SK-N-DZ (cell line): ENCODE results near the gene CCNK.

Experiments
- DNase-seq: peaks from one replicate; pipeline ENCODE4 v3.0.0-alpha.2; 2015; ENCODE audit warnings: low spot score

CCNK gene

DNA sequence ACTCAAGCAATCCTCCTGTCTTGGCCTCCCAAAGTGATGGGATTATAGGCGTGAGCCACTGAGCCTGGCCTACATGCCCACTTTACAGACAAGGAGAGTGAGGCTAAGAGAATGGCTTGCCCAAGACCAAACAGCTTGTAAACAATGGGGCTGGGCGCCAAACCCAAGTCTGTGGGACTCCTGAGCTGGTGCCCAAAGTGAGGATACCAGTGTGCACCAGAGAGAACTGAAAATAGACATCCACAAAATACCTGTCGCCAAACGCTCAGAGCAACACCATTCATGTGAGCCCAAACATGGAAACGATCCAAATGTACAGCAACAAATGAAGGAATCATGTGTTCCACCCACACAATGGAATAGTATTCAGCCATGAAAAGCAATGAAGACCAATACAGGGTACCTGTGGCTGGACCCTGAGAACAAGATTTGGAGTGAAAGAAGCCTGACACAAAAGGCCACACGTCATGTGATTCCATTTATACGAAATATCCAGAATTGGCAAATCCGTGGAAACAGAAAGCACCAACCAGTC lies 38.2 kb downstream of the CCNK start:
- no peak for DNase-seq

DNA sequence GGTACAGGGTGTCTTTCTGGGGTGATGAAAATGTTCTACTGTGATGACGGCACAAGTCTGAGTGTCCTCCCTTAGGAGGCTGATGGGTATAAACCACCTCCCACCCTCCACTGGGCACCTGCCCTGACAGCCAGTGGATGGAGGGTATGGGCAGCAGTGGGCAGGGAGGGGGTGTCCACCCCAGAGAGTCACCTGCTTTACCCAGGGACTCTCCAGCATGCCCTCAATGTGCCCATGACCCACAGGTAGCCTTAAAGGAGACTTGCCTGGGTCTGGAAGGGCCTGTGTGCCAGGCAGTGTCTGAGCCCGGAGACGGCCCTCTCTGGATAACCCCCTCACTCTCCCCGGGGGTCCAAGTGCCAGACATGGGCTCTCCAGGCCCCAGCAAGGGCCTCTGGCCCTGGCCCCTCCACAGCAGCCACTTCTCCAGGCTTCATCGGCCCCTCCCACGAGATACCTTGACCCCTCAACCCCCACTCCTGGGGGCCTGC lies 38.8 kb downstream of the CCNK start:
- DNase-seq, result no peak

DNA sequence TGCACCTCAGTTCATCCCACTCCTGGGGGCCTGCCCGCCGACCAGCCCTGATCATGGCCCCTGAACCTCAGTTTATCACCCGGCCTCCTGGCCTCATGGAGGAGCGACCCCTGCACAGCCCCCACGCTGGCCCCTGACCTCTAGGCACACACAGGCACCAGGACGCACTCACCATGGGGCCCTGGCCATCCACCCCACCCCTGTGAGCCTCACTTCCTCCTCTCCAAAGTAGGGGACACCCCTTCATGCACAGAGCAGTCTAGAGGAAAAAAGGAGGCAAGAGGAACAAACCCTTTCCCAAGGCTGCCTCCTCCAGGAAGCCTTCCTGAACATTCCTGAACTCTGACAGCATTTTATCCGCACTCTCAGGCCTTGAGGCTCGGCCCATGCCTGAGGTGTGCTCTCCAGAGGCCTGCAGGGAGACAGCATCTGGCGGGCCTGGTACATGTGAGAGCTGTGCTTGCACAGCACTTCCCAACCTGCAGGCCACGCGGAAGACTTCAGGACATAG lies 39.4 kb downstream of the CCNK start:
- DNase-seq, result no peak

DNA sequence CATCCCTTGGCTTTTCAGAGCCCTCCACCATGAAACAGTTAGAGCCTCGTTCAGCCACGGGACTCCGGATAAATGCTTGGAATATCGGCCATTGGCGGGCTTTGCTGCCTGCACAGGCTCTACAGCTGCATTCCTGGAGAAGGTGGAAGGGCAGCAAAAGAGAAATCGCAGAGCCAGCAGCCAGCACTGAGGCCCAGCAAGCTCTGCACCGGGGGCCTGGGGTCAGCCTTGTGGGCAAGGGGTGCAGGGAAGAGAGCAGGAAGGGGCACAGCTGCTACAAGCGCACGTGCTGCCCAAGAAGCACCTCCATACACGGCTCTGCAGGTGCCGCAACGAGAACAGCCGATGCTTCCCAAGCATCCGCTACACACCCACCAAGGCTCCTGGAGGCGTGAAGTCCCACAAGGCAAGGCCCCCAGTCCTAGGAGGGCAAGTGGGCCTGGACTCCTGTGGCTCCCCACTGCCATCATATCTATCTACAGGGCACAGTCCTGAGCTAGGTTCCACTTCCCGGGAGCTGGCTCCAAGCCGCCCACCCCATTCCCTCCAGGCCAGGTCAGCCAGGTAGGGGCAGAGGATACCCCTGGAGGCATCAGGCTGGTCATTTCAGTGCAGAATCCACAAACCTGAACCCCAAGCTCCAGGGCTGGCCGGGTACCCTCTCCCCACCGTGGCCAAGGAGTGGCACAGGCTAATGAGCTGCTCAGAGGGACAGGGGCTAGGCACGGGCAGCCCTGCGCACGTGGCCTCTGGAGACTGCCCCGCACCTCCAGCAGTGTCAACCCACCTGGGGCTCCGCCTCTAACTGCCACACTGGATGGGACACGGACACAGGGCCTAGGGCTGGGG lies 40.2 kb downstream of the CCNK start:
- DNase-seq, result no peak

DNA sequence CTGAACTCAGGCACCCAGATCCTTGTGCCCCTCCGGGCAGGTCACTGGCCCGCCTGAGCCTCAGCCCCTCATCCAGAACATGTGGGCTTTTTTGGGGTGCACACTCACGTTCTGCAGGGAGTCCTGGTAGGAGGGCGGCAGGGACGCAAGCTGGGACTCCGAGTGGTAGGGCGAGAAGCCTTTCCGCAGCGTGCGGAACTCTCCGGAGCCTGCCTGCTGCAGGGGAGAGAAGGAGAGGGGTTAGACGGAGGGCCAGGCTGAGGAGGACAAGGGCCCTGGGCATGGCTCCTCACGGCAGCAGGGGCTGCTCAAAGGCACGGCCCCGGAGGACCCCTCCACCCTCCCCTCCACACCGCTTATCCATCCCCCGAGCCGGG lies 40.8 kb downstream of the CCNK start:
- DNase-seq, result no peak

DNA sequence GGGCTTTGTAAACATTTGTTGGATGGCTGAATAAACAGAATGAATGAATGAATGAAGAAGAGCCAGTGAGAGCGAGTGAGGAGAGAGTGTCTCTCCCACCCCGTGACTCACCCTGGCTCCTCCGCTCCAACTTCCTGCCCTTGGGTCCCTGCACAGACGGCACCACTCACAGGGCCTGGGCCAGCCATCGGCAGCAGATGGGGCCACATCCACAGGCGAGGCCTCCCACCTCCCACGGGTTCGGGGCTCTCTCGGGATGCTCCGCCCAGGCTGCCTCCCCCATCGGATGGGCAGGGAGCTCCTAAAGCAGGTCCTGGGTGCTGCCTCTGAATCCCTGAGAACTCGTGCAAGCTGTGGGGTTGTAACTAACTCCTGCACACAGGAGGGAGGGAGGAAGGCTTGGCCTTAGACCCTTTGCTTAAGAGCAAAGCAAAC lies 41.3 kb downstream of the CCNK start:
- DNase-seq, result no peak

DNA sequence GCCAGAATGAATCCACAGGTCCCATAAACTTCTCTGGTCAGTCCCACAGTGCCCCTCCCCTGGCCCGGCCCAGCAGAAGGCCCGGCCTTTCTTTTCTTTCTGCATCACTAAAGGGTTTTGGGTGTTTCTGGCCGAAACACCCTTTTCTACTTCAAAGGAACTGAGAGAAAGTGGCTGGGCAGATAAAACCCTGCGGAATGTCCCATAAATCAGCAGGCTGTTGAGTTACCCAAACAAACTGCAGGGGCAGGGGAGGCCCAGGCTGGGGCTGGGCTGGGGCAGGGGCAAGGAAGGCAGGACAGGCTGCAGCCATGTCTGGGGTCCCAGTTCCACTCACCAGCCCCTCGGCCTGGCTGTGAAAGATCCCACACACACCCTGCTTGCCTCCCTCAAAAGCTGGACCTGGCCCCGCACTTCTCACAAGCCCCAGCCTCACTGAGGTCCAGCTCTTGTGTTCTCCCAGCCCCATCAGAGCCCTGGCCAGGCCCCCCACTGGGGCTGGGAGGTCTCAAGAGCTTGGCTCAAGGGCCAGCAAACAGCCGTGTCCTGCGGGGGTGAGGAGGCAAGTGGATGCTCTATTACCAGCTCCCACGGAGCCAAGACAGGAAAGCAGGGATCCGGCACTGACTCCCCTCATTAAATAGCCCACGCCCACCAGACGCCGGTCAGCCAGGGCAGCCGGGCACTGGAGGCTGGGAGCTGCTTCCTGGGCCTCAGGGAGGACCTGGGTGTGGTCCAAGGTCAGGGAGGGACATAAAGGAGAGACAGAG lies 41.9 kb downstream of the CCNK start:
- DNase-seq, result no peak

DNA sequence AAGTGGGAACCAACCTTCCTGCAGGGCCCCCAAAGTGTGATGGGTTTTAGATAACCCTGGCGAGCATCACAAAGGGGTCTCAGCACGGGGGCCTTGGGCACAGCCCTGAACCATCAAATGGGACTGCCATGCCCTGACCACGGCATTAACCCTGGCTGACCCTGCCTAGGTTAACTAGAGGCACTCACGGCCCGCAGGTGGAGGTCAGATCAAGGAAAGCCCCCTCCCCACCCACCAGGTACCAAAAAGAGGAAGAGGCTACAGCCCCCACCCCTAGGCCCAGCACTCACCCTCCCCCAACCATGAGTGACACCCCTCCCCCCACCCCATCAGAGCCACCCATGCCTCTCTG lies 42.5 kb downstream of the CCNK start:
- no peak for DNase-seq

DNA sequence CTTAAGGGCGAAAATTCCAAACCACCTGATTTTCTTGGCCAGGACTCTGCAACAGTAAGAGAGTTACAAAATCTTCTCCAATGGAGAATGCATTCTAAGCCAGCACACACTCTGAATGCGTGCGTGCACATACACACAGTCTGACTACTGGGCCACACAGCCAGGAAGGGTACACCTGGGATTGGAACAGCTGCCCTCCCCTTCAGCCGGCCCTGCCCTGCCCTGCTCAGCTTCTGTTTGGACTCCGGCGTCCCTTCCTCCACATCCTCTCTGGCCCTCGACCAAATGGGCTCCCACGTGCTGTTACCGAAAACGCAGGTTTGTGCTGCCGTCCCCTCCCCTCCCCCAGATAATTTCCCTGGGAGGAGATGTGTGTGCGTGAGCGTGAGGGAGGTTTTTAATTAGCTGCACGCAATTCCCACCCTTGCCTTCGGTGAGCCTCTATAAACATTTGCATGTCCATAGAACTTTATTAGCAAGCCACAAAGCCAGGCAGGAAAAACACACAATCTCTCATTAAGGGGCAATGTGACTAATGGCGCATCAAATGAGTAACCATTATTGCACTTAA lies 43.0 kb downstream of the CCNK start:
- DNase-seq, result no peak

DNA sequence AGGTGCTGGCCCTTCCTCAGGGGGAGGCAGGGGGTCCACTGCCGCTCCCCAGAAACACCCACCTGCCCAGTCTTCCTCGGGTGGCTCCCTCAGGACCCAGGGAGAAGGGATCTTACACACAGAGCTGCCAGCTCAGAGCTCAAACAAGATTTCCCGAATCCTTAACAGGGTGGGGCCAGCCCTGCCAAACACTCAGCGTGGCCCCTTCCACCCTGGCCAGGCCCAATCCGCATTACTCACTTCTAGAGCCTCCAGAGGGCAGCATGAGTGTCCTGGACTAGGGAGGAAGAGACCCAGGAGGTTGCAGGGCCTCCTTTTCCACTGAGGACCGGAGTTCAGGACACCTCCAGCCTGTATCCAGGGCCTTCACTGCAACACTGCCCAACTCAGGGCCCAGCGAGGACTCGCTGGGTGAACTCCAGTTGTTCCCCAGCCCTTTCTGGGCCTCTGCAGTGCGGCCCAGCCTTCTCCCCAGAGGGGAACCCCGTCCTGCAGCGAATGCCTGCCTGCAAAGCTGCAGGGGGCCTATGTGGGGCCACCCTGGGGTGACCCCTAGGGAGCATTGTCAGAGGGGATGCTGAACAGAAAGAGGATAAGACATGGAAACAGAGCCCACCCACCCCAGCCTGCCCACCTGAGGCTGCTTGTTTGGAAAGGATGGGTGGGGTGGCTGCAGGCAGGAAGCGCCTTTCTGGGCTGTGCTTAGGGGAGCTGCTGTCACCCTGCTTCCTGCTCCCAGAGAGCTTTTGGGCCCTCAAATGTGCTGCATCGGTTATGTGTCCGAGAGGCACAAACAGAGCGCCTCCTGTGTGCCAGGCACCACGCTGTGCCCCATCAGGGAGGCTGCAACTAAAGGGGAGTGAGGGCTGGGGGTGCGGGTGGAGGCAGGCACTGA lies 43.8 kb downstream of the CCNK start:
- DNase-seq, result no peak

DNA sequence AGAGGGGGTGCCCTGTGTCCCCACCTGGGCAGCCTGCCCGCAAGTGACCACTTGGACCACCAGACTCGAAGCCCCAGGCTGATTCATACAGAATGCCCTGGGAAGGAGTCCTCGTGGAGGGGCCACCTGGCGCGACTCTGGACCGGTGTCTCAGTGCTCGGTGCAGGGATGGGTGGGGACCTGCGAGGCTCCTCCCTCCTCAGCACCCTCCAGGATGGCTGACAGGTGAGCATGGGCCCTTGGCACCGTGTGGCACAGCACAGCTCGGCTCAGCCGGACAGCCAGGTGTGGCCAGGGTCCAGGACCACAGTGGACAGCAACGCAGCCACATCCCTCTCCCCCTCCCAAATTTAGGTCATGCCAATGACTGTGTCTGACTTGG lies 44.5 kb downstream of the CCNK start:
- no peak for DNase-seq

DNA sequence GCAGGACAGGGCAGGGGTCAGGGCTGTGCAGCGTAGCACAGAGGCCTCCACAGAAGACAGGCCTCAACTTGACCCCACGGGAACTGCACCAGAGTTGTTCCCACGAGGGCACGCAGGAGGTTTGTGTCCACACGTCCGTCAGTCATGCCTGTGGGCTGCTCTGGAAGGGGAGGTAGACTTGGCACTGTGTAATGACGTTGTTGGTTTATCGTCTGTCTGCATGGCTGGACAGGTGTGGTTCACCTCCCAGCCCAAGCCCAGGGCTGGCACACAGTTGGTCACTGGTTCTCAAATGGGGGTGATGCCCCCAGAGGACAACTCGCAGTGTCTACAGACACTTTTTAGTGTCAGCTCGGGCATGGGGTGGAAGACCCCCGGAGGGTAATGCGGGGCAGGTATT lies 45.8 kb downstream of the CCNK start:
- no peak for DNase-seq

DNA sequence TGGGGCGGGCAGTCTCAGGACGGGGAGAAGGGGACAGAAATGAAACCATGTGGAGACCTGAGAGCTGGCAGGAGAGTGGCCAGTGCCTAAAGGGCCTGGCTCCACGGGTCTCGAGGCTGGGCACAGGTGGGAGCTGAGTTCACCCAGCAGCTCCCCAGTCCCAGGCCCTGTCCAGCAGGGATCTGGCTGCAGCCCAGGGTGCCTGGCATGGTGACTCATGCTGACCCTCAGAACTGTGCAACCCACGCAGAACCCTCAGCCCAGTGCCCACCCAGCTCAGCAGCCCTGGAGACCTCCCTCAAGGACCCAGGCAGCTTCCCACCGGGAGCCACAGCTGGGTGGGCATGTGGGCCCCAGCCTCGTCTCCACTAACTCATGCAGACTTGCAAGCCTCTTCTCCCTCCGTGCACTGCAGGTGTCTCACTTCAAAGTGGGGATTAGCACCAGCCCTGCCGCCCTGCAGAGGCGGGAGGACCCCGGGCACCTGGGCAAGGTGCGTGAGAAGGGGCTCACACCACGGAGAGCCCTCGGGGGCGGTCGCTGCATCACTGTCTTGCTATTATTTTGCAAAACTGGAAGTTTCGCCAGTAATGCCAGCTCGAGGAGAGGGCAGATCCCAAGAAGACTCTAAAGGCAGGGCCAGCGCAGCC lies 46.3 kb downstream of the CCNK start:
- no peak for DNase-seq

DNA sequence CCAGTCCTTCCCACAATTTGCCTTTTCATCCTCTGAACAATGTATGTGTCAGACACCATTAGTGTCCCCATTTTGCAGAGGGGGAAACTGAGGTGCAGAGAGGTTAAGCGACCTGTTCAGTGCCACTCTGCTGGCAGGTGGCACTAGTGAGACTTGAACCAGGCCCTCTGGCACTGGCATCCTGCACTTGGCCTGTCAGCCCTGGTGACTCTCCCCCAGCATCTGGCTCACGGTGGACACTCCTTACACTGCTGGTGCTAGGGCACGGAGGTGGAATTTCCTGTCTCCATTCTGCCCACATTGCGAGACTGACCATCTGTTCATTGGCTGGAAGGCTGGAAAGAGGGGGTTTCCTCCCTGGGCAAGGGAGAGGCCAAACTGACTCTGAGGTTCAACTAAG lies 48.7 kb downstream of the CCNK start:
- DNase-seq, result no peak

DNA sequence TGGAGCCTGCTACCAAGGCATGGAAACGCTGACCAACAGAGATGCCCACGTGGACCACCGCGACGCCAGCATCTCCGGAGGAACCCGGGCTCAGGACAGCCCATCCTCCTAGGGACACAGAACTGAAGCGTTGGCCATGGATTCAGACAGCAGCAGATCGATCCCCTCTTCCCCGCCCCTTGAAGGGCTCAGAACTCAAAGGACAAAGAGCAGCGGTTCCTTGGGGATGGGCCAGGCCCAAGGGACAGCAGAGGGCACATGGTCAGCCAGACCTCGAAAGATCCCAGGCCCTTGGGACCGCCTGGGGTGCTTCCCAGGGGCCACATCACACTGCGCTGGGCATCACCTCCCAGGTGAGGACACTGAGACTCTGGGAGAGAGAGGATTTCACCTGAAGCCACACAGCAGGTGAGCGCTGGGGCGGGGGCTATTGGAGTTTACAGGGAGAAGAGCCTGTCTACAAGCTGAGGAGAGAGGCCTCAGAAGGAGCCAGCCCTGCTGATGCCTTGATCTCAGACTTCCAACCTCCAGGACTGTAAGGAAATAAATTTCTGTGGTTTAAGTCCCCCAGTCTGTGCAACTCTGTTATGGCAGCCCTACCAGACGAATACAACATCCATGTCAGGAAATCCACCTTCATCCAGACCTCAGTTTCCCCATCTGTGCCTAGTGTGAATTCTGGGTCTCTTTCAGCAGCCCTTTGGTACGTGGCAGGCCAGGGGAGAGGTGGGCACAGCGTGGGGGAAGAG lies 49.4 kb downstream of the CCNK start:
- DNase-seq, result no peak

DNA sequence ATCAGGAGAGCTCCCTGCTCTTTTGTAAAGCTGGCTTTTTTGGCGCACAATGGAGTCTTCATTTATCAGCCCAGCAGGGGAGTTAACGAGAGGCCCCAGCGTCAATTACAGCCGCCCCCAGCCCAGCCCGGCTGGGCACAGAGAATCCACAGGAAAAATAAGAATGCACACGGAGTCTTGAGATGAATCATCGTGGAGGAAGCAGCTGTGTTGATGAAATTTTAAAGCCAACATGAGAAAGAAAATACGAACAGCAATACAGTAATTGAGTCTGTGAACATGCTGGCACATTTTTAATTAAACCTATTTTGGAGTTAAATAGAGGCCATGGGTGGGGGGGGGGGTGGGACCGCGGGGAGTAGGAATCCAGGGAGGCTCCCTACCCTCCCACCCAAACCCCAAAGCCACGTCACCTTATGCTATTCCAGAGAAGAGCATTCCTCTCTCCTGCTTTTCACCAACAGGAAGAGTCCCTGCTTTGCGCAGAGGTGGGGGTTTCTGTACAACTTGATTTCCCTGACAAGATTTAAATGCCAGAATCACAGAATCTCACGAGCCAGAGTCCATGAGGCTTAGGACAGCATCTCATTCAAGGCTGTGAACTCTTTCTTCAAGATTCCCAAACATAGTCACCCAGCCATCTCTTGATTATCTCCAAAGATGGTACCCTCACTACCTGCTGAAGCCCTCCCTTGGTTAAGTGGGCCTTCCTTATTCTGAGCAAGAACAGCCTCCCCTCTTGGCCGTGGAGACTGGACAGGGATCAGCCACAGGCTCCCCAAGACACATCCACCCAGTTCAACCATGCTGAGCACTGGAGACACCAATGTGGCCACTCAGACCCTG lies 50.3 kb downstream of the CCNK start:
- no peak for DNase-seq

DNA sequence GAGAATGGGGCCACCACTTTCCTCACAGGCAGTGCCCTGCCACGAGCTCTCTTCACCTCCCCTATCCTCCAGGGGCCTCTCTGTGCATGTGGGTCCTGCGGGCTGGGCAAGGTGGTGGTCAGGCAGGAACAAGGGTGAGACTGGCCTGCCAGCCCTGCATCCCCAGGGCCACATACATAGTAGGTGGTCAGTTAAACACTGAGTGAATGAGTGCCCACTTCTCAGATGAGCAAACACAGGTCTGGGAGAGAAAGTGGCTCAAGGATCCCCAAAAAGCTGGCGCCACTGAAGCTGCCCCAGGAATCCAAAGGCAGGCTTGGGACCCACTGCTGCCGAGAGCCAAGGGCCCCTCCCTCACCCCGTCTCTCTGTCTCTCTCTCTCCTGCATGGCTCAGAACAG lies 51.1 kb downstream of the CCNK start:
- DNase-seq, result no peak

DNA sequence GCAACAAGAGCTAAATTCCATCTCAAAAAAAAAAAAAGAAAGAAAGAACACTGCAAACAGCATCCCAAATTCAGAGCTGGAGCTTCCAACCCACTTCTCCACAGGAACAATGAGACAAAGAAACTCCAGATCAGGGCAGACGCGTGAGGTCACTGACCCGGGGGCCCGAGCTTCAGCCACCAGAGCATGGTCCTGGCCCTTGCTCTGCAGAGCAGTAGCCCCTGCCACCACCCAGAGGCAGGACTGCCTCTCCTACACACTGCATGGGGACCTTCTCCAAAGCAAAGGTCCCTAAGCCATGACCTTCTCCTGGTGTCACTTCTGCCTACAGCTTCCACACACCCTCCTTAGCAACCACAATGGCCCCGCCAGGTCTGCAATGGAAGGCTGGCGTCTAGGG lies 53.1 kb downstream of the CCNK start:
- DNase-seq, result no peak

DNA sequence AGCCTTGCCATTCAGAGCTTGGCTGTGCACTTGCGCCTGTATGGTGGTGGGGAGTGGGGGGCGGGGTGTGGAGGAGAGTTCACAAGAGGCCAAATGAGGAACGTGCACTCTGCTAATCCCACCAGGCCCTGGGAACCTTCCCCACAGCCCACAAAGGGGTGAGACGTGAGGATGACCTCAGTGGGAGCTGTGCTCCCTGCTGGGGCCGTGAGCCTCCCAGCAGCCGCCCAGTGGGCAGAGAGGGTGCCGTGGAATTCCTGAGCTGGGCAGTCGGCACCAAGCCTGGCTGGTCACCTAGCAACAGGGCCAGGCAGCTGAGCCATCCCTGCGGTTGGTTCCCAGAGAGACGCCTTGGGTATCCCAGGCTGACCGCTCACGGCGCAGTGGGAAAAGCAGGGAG lies 53.7 kb downstream of the CCNK start:
- no peak for DNase-seq
